Measurements from ENCODE around the gene MIF. TPM values are rescaled to one million over a fixed set of nuclear protein-coding genes. Genes with fewer than 3 reads are reported as not detected.

The MIF gene
- 100 to 1,000 TPM; 110 to 167 (median 139) TPM for total RNA-seq
- polyA plus RNA-seq: 100 to 1,000 TPM; 125 to 277 (median 131) TPM
- long read RNA-seq, donor 1, transcript MIF-201 (3 exons, 939 nt): major isoform, 56 of 59 reads
- long read RNA-seq, donor 1, partial matches to known transcripts: 0 of 59 reads
- long read RNA-seq, donor 1, other reads (novel, unspliced or antisense): 0 of 59 reads
- long read RNA-seq, donor 2, transcript MIF-201 (3 exons, 939 nt): major isoform, 55 of 59 reads
- long read RNA-seq, donor 2, partial matches to known transcripts: 0 of 59 reads
- long read RNA-seq, donor 2, other reads (novel, unspliced or antisense): 2 of 59 reads

DNA sequence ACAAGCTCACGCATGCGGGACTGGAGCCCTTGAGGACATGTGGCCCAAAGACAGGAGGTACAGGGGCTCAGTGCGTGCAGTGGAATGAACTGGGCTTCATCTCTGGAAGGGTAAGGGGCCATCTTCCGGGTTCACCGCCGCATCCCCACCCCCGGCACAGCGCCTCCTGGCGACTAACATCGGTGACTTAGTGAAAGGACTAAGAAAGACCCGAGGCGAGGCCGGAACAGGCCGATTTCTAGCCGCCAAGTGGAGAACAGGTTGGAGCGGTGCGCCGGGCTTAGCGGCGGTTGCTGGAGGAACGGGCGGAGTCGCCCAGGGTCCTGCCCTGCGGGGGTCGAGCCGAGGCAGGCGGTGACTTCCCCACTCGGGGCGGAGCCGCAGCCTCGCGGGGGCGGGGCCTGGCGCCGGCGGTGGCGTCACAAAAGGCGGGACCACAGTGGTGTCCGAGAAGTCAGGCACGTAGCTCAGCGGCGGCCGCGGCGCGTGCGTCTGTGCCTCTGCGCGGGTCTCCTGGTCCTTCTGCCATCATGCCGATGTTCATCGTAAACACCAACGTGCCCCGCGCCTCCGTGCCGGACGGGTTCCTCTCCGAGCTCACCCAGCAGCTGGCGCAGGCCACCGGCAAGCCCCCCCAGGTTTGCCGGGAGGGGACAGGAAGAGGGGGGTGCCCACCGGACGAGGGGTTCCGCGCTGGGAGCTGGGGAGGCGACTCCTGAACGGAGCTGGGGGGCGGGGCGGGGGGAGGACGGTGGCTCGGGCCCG lies at the start of gene MIF:
MIF (plus strand) TSS at position 439 of the 765 bp plus-strand sequence; CDS start at position 531, 92 bp downstream.
- peaks cover 9% of the 10 kb centered on the region for H3K4me1 ChIP-seq
- TF ChIP-seq, protein P1, sequence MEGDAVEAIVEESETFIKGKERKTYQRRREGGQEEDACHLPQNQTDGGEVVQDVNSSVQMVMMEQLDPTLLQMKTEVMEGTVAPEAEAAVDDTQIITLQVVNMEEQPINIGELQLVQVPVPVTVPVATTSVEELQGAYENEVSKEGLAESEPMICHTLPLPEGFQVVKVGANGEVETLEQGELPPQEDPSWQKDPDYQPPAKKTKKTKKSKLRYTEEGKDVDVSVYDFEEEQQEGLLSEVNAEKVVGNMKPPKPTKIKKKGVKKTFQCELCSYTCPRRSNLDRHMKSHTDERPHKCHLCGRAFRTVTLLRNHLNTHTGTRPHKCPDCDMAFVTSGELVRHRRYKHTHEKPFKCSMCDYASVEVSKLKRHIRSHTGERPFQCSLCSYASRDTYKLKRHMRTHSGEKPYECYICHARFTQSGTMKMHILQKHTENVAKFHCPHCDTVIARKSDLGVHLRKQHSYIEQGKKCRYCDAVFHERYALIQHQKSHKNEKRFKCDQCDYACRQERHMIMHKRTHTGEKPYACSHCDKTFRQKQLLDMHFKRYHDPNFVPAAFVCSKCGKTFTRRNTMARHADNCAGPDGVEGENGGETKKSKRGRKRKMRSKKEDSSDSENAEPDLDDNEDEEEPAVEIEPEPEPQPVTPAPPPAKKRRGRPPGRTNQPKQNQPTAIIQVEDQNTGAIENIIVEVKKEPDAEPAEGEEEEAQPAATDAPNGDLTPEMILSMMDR (IDR thresholded peaks at IDR 0.05): peak; percentile 68
- WGBS, 3 donors: 0 to 1% (median 1%) methylated on average over 61 to 72 of the region's 72 CpGs
- peak within 1 kb of the TSS; percentile 90 for H3K27ac ChIP-seq
- H3K36me3 ChIP-seq (ENCODE audit: insufficient read depth in 1 of 2, low read depth in 1 of 2): peaks cover 0 to 15% of the 10 kb centered on the region in 2 donors
- H3K4me3 ChIP-seq: peak within 1 kb of the TSS; percentile 82
- ATAC-seq: peak; percentile 91 to 94 (median 93)
- intact Hi-C loops (cut with DNase I): no loop called here
- H3K27me3 ChIP-seq (ENCODE audit: insufficient read depth in 3 of 3, low read length in 2 of 3): no peaks in the 10 kb centered on the region
- no peaks in the 10 kb centered on the region for H3K9me3 ChIP-seq
- peak; percentile 94 to 96 for DNase-seq

DNA sequence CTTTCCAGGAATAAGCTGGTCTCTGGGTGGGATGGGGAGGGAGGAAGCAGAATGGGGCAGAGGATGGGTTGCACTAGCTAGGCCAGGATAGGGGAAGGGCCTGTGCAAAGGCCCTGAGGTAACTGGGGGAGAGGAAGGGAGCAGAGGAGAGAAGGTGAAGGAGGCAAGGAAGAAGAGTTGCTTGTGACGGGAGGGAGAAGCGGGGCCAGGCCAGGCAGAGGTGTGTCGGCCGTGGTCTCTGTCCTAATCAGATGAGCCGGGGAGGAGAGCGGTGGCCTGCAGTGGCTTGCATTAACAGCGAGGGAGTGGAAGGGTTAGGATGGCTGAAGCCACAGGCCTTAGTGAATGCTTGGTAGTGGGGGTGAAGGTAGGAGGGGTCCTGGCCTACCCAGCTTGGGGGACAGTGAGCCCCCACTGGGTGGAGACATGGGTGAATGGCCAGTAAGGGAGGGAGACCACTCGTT lies 49.4 kb upstream of the MIF start:
- no peak for ATAC-seq
- peaks cover 45% of the 10 kb centered on the region for H3K4me1 ChIP-seq
- TF ChIP-seq, protein P1 (IDR thresholded peaks at IDR 0.05): no peak
- intact Hi-C loops (cut with DNase I): loop anchor here (5.0 kb wide), 5 partner anchors 57 to 302 kb away; partner anchors contain the start of genes CHCHD10 (in 1 of the 2) and SMARCB1 (in 1 of the 2)
- no peak overlapping the region for H3K4me3 ChIP-seq
- peak overlapping the region; percentile 77 for H3K27ac ChIP-seq
- no peaks in the 10 kb centered on the region for H3K9me3 ChIP-seq
- H3K36me3 ChIP-seq (ENCODE audit: insufficient read depth in 1 of 2, low read depth in 1 of 2): no peaks in the 10 kb centered on the region
- H3K27me3 ChIP-seq (ENCODE audit: insufficient read depth in 3 of 3, low read length in 2 of 3): no peaks in the 10 kb centered on the region
- 81 to 84% (median 82%) methylated on average over 8 of the region's 8 CpGs for WGBS, 3 donors
- no peak for DNase-seq

DNA sequence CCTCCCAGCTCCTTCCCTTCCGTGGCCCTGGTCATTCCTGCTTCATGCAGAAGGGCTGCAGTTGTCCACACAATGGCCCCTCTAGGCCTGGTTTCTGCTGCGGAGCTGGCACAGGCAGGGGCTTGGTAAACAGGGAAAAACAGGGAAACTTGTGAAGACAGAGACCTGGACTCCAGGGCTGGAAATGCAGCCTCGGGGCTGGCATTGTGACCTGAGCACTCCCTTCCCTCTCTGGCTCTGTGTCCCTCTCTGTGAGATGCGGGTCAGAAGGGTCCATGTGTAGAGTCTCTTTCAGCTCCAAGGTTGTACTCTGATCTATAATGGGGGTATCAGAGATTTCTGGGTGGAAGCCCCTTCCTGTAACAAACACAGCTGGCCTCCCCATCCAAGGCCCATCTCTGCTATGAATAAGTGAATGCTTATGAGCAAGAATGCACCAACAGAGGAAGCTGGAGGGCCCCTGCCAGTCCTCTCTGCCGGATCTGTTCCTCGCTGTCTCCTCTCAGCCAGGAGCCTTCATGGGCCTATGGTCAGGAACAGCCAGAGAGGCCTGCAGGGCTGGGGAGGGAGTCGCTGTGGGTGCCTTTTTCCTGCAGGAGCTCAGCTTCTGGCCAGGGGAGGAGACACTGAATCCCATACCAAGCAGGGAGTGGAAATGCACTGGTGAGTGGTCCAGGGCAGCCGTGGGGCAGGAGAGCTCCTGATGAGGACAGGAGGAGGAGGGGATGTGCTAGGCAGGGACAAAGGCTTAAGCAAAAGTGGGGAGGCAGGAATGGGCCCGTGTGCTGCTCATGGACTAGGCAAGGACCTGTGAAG lies 48.7 kb upstream of the MIF start:
- TF ChIP-seq, protein P1 (IDR thresholded peaks at IDR 0.05): no peak
- ATAC-seq: no peak
- H3K36me3 ChIP-seq (ENCODE audit: insufficient read depth in 1 of 2, low read depth in 1 of 2): no peaks in the 10 kb centered on the region
- DNase-seq: peak in 1 of 2 donors; percentile 47
- H3K4me3 ChIP-seq: no peak overlapping the region
- intact Hi-C loops (cut with DNase I): loop anchor here (5.0 kb wide), 5 partner anchors 58 to 303 kb away; partner anchors contain the start of genes CHCHD10 (in 1 of the 2) and SMARCB1 (in 1 of the 2)
- peaks cover 40% of the 10 kb centered on the region for H3K4me1 ChIP-seq
- peak overlapping the region; percentile 77 for H3K27ac ChIP-seq
- H3K9me3 ChIP-seq: no peaks in the 10 kb centered on the region
- WGBS, 3 donors: 64 to 75% (median 68%) methylated on average over 9 of the region's 9 CpGs
- H3K27me3 ChIP-seq (ENCODE audit: insufficient read depth in 3 of 3, low read length in 2 of 3): no peaks in the 10 kb centered on the region

DNA sequence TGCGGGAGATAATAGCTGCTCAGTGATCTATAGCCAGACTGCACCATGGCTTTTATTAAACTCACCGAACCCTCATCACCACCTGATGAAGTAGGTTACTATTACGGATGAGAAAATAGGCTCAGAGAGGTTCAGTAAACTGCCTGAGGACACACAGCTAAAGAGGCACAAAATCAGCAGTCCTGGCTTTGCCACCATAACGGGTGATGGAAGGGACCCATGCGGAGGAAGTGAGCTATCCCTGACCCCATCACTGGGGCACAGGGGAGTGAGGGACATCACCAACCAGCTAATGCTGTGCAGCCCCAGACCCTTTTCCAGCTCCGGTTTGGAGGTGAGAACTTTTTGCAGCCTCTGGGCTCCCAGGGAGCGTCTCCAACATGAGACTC lies 48.1 kb upstream of the MIF start:
- Histone ChIP-seq H3K4me1 (peaks cover 40% of the 10 kb centered on the region), H3K36me3 (ENCODE audit: insufficient read depth in 1 of 2, low read depth in 1 of 2) (no peaks in the 10 kb centered on the region), H3K27ac (peak overlapping the region; percentile 77), H3K27me3 (ENCODE audit: insufficient read depth in 3 of 3, low read length in 2 of 3) (no peaks in the 10 kb centered on the region), H3K4me3 (no peak overlapping the region), H3K9me3 (no peaks in the 10 kb centered on the region)
- intact Hi-C loops (cut with DNase I): loop anchor here (5.0 kb wide), 5 partner anchors 59 to 304 kb away; partner anchors contain the start of genes CHCHD10 (in 1 of the 2) and SMARCB1 (in 1 of the 2)
- no peak for DNase-seq
- ATAC-seq: no peak
- 57 to 63% (median 58%) methylated on average over 7 of the region's 7 CpGs for WGBS, 3 donors
- TF ChIP-seq, protein P1 (IDR thresholded peaks at IDR 0.05): no peak

Data from psoas muscle (tissue), 8 donors.